SK-N-SH (cell line): Measurements from ENCODE around the gene HOXC13. TPM values are rescaled to one million over a fixed set of nuclear protein-coding genes. Genes with fewer than 3 reads are reported as not detected.

Experiments used
- CTCF ChIA-PET: fragments of 300-600, 350-600 bp; formaldehyde crosslinking; extraction: SDS; loops from one replicate; lab custom pipeline; 2021; lab: Yijun Ruan, JAX
- POLR2A ChIA-PET: fragments of 350-600 bp; sonication (Branson Sonifier 250); formaldehyde crosslinking; extraction: SDS; loops from one replicate; lab custom pipeline; 2020; ENCODE audit warnings: antibody characterized with exemption, inconsistent platforms; lab: Yijun Ruan, JAX
- DNase-seq: peaks from one replicate; pipeline ENCODE4 v3.0.0; 2012
- H2AFZ ChIP-seq: fragments of 200-600 bp; sonication (generic); 2 replicates; pipeline ENCODE4 v1.8.1; 2016; ENCODE audit warnings: antibody characterized with exemption, mild to moderate bottlenecking, low read depth
- H3F3A ChIP-seq: fragments of 200-600 bp; sonication (generic); replicated peaks from 2 replicates; pipeline ENCODE3; 2016; ENCODE audit warnings: antibody characterized with exemption, mild to moderate bottlenecking; ENCODE audit not compliant: insufficient read depth
- H3K27ac ChIP-seq, 2 experiments: fragments of 200-500 bp in 1 of 2; fragments of 200-600 bp in 1 of 2; sonication (Bioruptor generic) in 1 of 2; sonication (generic), shearing (Covaris generic) in 1 of 2; 2 replicates each; pipeline versions ENCODE4 v1.5.1 to v1.6.1; 2014 to 2016; ENCODE audit warnings: low read depth in 2 of 2, inconsistent platforms in 1 of 2, low read length in 1 of 2, mild to moderate bottlenecking in 1 of 2, mixed read lengths in 1 of 2
- H3K27me3 ChIP-seq: fragments of 200-600 bp; sonication (generic), shearing (Covaris generic); 2 replicates; pipeline ENCODE4 v1.6.1; 2016; ENCODE audit warnings: mixed run types; ENCODE audit not compliant: insufficient read depth
- H3K36me3 ChIP-seq, 2 experiments: fragments of 200-500 bp in 1 of 2; fragments of 200-600 bp in 1 of 2; sonication (Bioruptor generic) in 1 of 2; sonication (generic) in 1 of 2; replicated peaks in 1 of 2; 2 replicates each; pipeline versions ENCODE3 to v1.5.1; 2014 to 2016; ENCODE audit warnings: low read length in 1 of 2, mild to moderate bottlenecking in 1 of 2; ENCODE audit not compliant: insufficient read depth in 2 of 2, control insufficient read depth in 1 of 2
- H3K4me1 ChIP-seq, 2 experiments: fragments of 200-500 bp in 1 of 2; fragments of 200-600 bp in 1 of 2; sonication (Bioruptor generic) in 1 of 2; sonication (generic), shearing (Covaris generic) in 1 of 2; 2 replicates each; pipeline versions ENCODE4 v1.5.1 to v1.6.1; 2014 to 2016; ENCODE audit warnings: low read depth in 1 of 2, low read length in 1 of 2, mixed run types in 1 of 2; ENCODE audit not compliant: insufficient read depth in 2 of 2, control insufficient read depth in 1 of 2
- H3K4me2 ChIP-seq: fragments of 200-600 bp; sonication (generic), shearing (Covaris generic); 2 replicates; pipeline ENCODE4 v1.6.1; 2017; ENCODE audit warnings: mixed run types
- H3K4me3 ChIP-seq, 2 experiments: fragments of 200-500 bp in 1 of 2; fragments of 200-600 bp in 1 of 2; sonication (Bioruptor generic) in 1 of 2; sonication (generic), shearing (Covaris generic) in 1 of 2; 2 replicates each; pipeline versions ENCODE4 v1.5.1 to v1.8.1; 2014 to 2016; ENCODE audit warnings: low read depth in 2 of 2, inconsistent platforms in 1 of 2, low read length in 1 of 2, mild to moderate bottlenecking in 1 of 2, mixed read lengths in 1 of 2, moderate library complexity in 1 of 2
- H3K79me2 ChIP-seq: fragments of 200-600 bp; sonication (generic); 2 replicates; pipeline ENCODE4 v1.8.1; 2017; ENCODE audit warnings: mild to moderate bottlenecking; ENCODE audit not compliant: insufficient read depth
- H3K9ac ChIP-seq: fragments of 200-600 bp; sonication (generic); 2 replicates; pipeline ENCODE4 v1.6.1; 2017; ENCODE audit warnings: mixed run types
- H3K9me2 ChIP-seq: fragments of 200-600 bp; sonication (generic); 2 replicates; pipeline ENCODE4 v1.6.1; 2017; ENCODE audit warnings: mixed run types
- H3K9me3 ChIP-seq: fragments of 200-600 bp; sonication (generic); 2 replicates; pipeline ENCODE4 v1.6.1; 2017; ENCODE audit warnings: mixed run types, mild to moderate bottlenecking, moderate library complexity
- H4K20me1 ChIP-seq: fragments of 200-600 bp; sonication (generic); 2 replicates; pipeline ENCODE4 v1.6.1; 2017; ENCODE audit warnings: mild to moderate bottlenecking, mixed run types; ENCODE audit not compliant: insufficient read depth
- ELF1 ChIP-seq: IDR thresholded peaks from 2 replicates; pipeline ENCODE4 v1.4.0; 2012
- EZH2phosphoT487 ChIP-seq: fragments of 200-600 bp; sonication (generic); IDR thresholded peaks from 2 replicates; pipeline ENCODE4 v1.6.1; 2017; ENCODE audit warnings: low read depth, mixed run types, mild to moderate bottlenecking, antibody characterized with exemption, moderate library complexity, borderline replicate concordance
- FOSL2 ChIP-seq: IDR thresholded peaks from 2 replicates; pipeline ENCODE4 v1.4.0; 2012; ENCODE audit warnings: low read depth, mild to moderate bottlenecking, moderate library complexity, borderline replicate concordance
- FOXJ3 ChIP-seq: sonication (generic); formaldehyde crosslinking; IDR thresholded peaks from 2 replicates; pipeline ENCODE4 v1.5.1; 2020; ENCODE audit warnings: mild to moderate bottlenecking, missing genetic modification reagents
- GABPA ChIP-seq: IDR thresholded peaks from 2 replicates; pipeline ENCODE4 v1.4.0; 2012; ENCODE audit warnings: low read depth, mild to moderate bottlenecking
- JUND ChIP-seq: IDR thresholded peaks from 2 replicates; pipeline ENCODE4 v1.4.0; 2012
- NFIC ChIP-seq: IDR thresholded peaks from 2 replicates; pipeline ENCODE4 v1.4.0; 2012; ENCODE audit warnings: borderline replicate concordance
- POLR2AphosphoS5 ChIP-seq: IDR thresholded peaks from 2 replicates; pipeline ENCODE4 v1.6.1; 2012; ENCODE audit warnings: low read depth, low read length
- RFX5 ChIP-seq: IDR thresholded peaks from 2 replicates; pipeline ENCODE4 v1.6.1; 2012; ENCODE audit warnings: mild to moderate bottlenecking, improper control_type of control experiment, low read length
- RXRA ChIP-seq: IDR thresholded peaks from 2 replicates; pipeline ENCODE4 v1.4.0; 2012; ENCODE audit warnings: low read depth, mild to moderate bottlenecking, borderline replicate concordance
- SIN3A ChIP-seq: IDR thresholded peaks from 2 replicates; pipeline ENCODE4 v1.6.1; 2012; ENCODE audit warnings: low read depth, mild to moderate bottlenecking, low read length, moderate library complexity, borderline replicate concordance
- SMC3 ChIP-seq: IDR thresholded peaks from 2 replicates; pipeline ENCODE4 v1.6.1; 2012; ENCODE audit warnings: low read depth, low read length, improper control_type of control experiment
- TAF1 ChIP-seq: IDR thresholded peaks from 2 replicates; pipeline ENCODE4 v1.6.1; 2012; ENCODE audit warnings: low read depth, mild to moderate bottlenecking, low read length, moderate library complexity, borderline replicate concordance
- TCF12 ChIP-seq: IDR thresholded peaks from 2 replicates; pipeline ENCODE4 v1.4.0; 2012
- WGBS: methylation state at CpG from one replicate; pipeline ENCODE4 v1.1.6; 2017; ENCODE audit warnings: low lambda C conversion rate; 5-methylcytosine and 5-hydroxymethylcytosine counted together
- polyA plus RNA-seq, 3 experiments: library from polyadenylated mRNA; depleted of rRNA; stranded (reverse); fragments of >200 nt; gene quantifications; 2 replicates each; pipeline ENCODE4 v1.2.3, GENCODE V29; 2012
- TF ChIP-seq, protein P1 (sequence below): fragments of 150-350 bp; IDR thresholded peaks from 2 replicates; pipeline ENCODE4 v1.6.1; 2017; ENCODE audit warnings: antibody characterized with exemption, low read length, low read depth, borderline replicate concordance
- TF ChIP-seq, protein P2 (sequence below): IDR thresholded peaks from 2 replicates; pipeline ENCODE4 v1.4.0; 2012; ENCODE audit warnings: low read depth
- TF ChIP-seq, protein P3 (sequence below): IDR thresholded peaks from 2 replicates; pipeline ENCODE4; 2012

Gene HOXC13
- polyA plus RNA-seq, 1 of the 3 experiments (the other 2 are of a cell fraction) = not detected

DNA sequence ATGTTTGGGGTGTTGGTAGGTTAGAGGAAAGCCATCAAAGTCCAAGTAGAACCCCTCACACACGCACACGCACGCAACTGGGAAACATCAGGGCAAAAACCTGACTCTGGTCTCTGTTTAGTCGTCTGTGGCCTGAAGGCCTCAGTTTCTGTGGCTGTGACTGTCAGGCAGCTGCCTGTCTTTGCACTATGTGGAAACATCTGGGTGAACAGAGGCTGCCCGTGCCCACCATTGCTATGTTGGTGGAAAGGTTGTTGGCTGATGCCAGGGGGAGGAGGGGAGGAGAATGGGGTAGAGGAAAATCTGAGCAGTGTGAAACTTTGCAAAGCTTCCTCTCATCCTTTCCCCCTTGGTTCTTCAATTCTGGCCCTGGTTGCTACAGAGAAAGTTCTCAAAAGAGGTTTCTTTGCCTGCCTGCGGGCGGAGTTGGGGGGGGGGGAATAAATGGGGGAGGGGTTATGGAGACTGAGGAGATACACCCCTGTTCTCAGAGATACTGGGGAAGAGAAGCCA is 53.8 kb downstream of the HOXC13 start:
- CTCF ChIA-PET = interaction anchor here (0.9 to 12.8 kb wide), 17 partner anchors 8 to 407 kb away, joined by 3 to 194 read pairs (median 6); partner anchors contain the start of genes HOTAIR, HOXC10, HOXC11 and HOXC5
- H3K9me3 ChIP-seq = no peaks in the 10 kb centered on the region
- H3K9ac ChIP-seq = no peak overlapping the region
- no peak overlapping the region for H2AFZ ChIP-seq
- H4K20me1 ChIP-seq = no peaks in the 10 kb centered on the region
- H3K79me2 ChIP-seq = no peaks in the 10 kb centered on the region
- no peak overlapping the region for H3K4me2 ChIP-seq
- TF ChIP-seq, protein P1, sequence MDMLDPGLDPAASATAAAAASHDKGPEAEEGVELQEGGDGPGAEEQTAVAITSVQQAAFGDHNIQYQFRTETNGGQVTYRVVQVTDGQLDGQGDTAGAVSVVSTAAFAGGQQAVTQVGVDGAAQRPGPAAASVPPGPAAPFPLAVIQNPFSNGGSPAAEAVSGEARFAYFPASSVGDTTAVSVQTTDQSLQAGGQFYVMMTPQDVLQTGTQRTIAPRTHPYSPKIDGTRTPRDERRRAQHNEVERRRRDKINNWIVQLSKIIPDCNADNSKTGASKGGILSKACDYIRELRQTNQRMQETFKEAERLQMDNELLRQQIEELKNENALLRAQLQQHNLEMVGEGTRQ = no peak
- TF ChIP-seq ELF1 (no peak), JUND (no peak), TCF12 (no peak)
- no peaks in the 10 kb centered on the region for H3K9me2 ChIP-seq
- POLR2A ChIA-PET = no interaction called here
- H3K4me3 ChIP-seq = no peak overlapping the region
- H3K4me1 ChIP-seq = peaks cover 0 to 4% of the 10 kb centered on the region in 2 experiments; a peak in 2 of 4 replicates
- DNase-seq = no peak
- peaks cover 5% of the 10 kb centered on the region for H3F3A ChIP-seq
- no peaks in the 10 kb centered on the region for H3K36me3 ChIP-seq
- no peak overlapping the region for H3K27ac ChIP-seq
- H3K27me3 ChIP-seq = peaks cover 88% of the 10 kb centered on the region
- 52% methylated on average over 7 of the region's 7 CpGs for WGBS

DNA sequence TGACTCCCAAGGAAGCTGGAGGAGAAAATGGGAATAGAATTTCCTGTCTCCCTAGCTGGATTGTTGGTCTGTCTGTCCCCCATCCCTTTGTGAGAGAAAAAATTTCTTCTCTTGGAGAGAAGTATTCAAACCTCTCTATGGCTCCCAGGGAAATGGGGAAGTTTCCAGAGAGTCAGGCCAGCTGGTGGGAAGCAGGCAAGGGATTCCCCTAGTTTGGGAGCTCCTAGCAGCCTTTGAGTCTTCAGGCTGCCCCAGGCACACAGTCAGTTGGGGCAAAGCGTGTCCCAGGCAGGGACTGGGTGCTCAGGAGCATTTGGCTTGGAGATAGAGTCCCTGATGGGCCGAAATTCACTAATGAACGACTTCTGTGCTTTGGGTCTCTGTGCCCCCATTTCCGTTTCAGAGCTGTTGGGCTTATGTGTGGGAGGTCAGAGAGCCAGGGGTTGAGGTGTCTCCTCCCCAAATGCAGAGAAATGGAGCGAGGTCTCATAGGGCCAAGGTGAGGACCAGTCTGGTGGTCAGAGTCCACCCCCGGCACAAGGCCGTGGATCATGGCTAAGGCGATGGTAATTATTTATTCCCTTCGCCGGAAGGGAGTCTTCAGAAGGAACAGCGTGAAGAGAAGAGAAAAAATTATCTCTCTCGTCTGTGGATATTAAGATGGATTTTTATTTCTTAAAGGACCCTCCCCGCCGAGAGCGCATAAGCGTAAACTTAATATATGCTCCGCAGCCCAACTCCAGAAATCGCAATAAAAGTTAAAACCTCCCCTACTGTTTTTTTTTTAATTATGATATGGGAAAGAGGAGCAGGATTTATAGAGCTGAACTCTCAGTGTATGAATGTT is 54.8 kb downstream of the HOXC13 start:
- no peak for DNase-seq
- H3K9ac ChIP-seq = no peak overlapping the region
- 60% methylated on average over 18 of the region's 18 CpGs for WGBS
- no peaks in the 10 kb centered on the region for H4K20me1 ChIP-seq
- no peaks in the 10 kb centered on the region for H3K36me3 ChIP-seq
- no peak overlapping the region for H2AFZ ChIP-seq
- no peak overlapping the region for H3K27ac ChIP-seq
- H3K9me2 ChIP-seq = no peaks in the 10 kb centered on the region
- H3F3A ChIP-seq = peaks cover 5% of the 10 kb centered on the region
- no peaks in the 10 kb centered on the region for H3K9me3 ChIP-seq
- POLR2A ChIA-PET = interaction anchor here (0.6 kb wide), 1 partner anchor 322 kb away, joined by 5 read pairs; no protein-coding TSS in a partner anchor
- H3K4me2 ChIP-seq = no peak overlapping the region
- TF ChIP-seq RFX5 = no peak
- TF ChIP-seq EZH2phosphoT487 = peak; percentile 61; the same call in 1 of the 2 replicates
- TF ChIP-seq, all 33 proteins: peak for 1
- CTCF ChIA-PET = interaction anchor here (0.8 to 24.5 kb wide), 11 partner anchors 9 to 247 kb away, joined by 3 to 568 read pairs (median 5); partner anchors contain the start of genes HOXC10, HOXC5 and SMUG1
- H3K27me3 ChIP-seq = peaks cover 88% of the 10 kb centered on the region
- no peak overlapping the region for H3K4me3 ChIP-seq
- peaks cover 0 to 4% of the 10 kb centered on the region in 2 experiments; a peak in 2 of 4 replicates for H3K4me1 ChIP-seq
- H3K79me2 ChIP-seq = no peaks in the 10 kb centered on the region

DNA sequence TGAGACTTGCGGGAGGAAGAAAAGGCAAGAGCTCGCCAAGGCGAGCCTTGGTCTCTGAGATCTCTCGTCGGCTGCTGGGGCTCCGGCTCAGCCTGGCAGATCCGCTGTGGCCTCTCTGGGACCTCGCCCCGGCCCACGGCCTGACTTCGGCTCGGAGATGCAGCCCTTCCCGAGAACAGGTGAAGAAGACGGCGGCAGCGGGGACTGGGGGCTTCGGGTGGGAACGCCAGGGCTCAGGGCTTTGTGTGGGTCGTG is 55.3 kb downstream of the HOXC13 start:
- H3K36me3 ChIP-seq = no peaks in the 10 kb centered on the region
- H3K79me2 ChIP-seq = no peaks in the 10 kb centered on the region
- H4K20me1 ChIP-seq = no peaks in the 10 kb centered on the region
- peaks cover 86% of the 10 kb centered on the region for H3K27me3 ChIP-seq
- peaks cover 0 to 6% of the 10 kb centered on the region in 2 experiments; a peak in 2 of 4 replicates for H3K4me1 ChIP-seq
- ChIA-PET CTCF (interaction anchor here (1.4 to 24.5 kb wide), 7 partner anchors 7 to 221 kb away, joined by 3 to 568 read pairs (median 188); partner anchors contain the start of genes HOXC10 and SMUG1), POLR2A (interaction anchor here (0.6 kb wide), 1 partner anchor 322 kb away, joined by 5 read pairs; no protein-coding TSS in a partner anchor)
- TF ChIP-seq GABPA (no peak), TAF1 (no peak), TCF12 (no peak), POLR2AphosphoS5 (no peak), NFIC (no peak), RXRA (no peak), SIN3A (no peak), SMC3 (no peak), FOSL2 (no peak), FOXJ3 (CRISPR knock-in tag) (no peak)
- TF ChIP-seq, protein P2, sequence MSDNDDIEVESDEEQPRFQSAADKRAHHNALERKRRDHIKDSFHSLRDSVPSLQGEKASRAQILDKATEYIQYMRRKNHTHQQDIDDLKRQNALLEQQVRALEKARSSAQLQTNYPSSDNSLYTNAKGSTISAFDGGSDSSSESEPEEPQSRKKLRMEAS = no peak
- TF ChIP-seq, protein P1 = no peak
- TF ChIP-seq, protein P3, sequence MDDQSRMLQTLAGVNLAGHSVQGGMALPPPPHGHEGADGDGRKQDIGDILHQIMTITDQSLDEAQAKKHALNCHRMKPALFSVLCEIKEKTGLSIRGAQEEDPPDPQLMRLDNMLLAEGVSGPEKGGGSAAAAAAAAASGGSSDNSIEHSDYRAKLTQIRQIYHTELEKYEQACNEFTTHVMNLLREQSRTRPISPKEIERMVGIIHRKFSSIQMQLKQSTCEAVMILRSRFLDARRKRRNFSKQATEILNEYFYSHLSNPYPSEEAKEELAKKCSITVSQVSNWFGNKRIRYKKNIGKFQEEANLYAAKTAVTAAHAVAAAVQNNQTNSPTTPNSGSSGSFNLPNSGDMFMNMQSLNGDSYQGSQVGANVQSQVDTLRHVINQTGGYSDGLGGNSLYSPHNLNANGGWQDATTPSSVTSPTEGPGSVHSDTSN = no peak
- DNase-seq = no peak
- no peaks in the 10 kb centered on the region for H3K9me3 ChIP-seq
- no peak overlapping the region for H3K9ac ChIP-seq
- peaks cover 5% of the 10 kb centered on the region for H3F3A ChIP-seq
- no peak overlapping the region for H2AFZ ChIP-seq
- WGBS = 27% methylated on average over 14 of the region's 19 CpGs
- no peak overlapping the region for H3K4me2 ChIP-seq
- no peaks in the 10 kb centered on the region for H3K9me2 ChIP-seq
- no peak overlapping the region for H3K4me3 ChIP-seq
- no peak overlapping the region for H3K27ac ChIP-seq
